AG10803 (cell line): ENCODE results near the gene PRND.
"Not testable (repeated sequence)": the region's sequence is repeated elsewhere in the genome, so short reads cannot be mapped to it uniquely, and the experiment has no call there.

ENCODE experiments used
- DNase-seq: peaks from one replicate; pipeline ENCODE4 v3.0.0; 2010; ENCODE audit warnings: low read depth
- H3K4me3 ChIP-seq: 2 replicates; pipeline ENCODE4 v1.5.1; 2011; ENCODE audit warnings: mild to moderate bottlenecking, low read length, control low read depth
- TF ChIP-seq, protein P1 (sequence below): conservative IDR thresholded peaks from 2 replicates; pipeline ENCODE4 v1.5.1; 2011; ENCODE audit warnings: mild to moderate bottlenecking, low read length, control low read depth, inconsistent platforms

The PRND gene

DNA sequence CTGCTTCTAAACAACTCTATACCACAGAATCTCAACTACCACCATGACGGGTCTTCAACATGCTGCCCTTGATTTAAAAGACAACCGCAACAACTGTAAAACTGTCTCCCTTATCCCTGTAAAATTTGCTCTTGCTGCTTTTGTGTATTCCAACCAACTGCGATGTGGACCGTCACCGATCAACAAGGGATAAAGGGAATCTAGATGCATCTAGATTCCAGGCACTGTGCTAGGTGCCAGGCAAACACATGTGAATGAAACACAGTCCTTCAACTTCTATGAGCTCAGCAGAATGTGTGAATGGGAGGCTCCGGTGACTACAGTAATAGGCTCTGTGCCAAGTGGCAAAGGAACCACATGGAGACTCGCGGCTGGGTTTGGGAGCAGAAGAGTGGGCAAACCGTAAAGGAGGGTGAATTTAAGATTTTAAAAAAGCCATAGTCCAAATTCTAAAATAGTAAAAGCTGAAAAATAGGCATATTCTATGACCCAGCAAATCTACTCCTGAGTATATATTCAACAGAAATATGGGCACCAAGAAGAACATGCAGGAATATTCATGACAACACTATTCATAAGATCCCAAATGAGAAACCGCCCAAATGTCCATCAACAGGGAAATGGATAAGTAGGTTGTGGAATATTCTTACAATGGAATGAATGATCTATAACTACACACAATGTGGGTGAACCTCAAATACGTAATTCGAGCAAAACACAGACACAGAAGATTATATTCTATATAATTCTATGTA is 3.7 kb upstream of the PRND start:
- no peak for DNase-seq
- TF ChIP-seq, protein P1, sequence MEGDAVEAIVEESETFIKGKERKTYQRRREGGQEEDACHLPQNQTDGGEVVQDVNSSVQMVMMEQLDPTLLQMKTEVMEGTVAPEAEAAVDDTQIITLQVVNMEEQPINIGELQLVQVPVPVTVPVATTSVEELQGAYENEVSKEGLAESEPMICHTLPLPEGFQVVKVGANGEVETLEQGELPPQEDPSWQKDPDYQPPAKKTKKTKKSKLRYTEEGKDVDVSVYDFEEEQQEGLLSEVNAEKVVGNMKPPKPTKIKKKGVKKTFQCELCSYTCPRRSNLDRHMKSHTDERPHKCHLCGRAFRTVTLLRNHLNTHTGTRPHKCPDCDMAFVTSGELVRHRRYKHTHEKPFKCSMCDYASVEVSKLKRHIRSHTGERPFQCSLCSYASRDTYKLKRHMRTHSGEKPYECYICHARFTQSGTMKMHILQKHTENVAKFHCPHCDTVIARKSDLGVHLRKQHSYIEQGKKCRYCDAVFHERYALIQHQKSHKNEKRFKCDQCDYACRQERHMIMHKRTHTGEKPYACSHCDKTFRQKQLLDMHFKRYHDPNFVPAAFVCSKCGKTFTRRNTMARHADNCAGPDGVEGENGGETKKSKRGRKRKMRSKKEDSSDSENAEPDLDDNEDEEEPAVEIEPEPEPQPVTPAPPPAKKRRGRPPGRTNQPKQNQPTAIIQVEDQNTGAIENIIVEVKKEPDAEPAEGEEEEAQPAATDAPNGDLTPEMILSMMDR: no peak

DNA sequence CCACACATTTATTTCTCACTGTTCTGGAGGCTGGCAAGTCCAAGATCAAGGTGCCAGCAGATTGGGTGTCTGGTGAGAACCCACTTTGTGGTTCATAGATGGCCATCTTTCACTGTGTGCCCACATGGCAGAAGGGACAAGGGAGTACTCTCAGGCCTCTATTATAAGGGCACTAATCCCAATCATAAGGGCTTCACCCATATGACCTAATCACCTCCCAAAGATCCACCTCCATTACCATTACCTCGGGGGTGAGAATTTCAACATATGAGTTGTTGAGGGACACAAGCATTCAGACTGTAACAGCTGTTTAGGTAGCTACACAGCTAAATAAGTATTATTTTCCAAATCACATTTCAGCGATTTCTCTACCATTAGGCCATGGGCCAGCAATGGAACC is 2.5 kb upstream of the PRND start:
- H3K4me3 ChIP-seq: no peak overlapping the region
- DNase-seq: no peak
- TF ChIP-seq, protein P1: no peak

More for the DNA sequence above, 3.7 kb upstream of the PRND start:
- no peak overlapping the region for H3K4me3 ChIP-seq

DNA sequence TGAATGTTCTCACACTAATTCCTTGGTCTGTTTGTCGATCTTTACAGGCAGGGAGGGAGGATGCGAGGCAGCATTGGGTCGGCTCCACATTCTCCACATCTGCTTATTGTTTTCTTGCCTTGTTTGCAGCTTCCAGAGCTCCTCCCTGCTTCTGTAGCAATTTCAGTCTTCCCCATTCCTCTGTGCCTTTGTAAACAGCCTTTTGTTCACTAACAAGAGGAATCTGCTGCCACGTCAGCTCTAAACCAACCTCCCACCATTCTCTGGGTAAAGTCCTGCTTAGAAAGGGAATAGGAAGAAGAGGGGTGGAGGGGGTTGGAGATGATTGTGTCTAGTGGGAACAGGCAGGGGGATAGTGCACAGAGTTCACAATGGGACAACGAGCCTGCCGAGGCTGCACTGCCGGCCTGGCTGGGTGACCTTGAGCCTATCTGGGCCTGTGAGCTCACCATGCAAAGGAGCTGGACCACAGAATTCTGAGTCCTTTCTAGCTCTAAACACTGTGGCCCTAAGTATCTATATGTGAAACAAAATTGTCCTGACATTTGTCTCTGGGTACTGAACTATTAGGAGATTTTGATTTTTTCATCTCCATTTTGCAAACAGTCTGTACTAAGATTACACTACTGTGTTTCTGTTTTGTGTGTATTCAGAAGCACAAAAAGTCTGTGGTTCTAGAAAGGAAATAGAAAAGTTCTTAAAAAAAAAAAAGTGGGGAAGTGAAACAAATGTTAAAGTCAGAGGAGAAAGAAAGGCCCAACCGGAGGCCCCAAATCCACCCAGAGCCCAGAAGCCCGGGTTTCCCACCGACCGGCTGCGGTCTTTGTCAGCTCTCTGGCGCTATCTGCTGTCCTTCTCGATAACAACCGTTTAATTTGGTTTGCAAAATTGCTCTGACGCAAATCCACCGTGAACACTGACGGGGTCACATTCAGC is 1.4 kb upstream of the PRND start:
- peak; percentile 94 for DNase-seq
- peak overlapping the region; percentile 3 for H3K4me3 ChIP-seq
- TF ChIP-seq, protein P1: peak; percentile 79

DNA sequence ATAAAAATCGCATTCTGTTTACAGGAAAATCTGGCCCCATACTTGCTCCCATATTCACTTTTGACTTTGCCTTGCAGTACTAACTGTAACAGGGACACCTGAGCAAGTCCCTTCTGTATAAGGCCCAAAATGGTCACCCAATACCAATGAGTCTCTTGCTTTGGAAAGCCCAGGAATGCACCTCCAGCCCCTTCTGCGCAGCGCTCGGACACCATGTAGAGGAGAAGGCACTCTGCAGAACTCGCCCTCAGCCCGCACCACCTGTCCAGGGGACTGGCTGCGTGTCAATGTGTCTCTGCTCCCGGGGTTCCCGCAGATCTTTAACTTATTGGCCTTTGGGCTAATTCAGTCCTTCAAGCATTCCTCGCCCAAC is 746 bp upstream of the PRND start:
- no peak for DNase-seq
- no peak overlapping the region for H3K4me3 ChIP-seq
- TF ChIP-seq, protein P1: no peak

DNA sequence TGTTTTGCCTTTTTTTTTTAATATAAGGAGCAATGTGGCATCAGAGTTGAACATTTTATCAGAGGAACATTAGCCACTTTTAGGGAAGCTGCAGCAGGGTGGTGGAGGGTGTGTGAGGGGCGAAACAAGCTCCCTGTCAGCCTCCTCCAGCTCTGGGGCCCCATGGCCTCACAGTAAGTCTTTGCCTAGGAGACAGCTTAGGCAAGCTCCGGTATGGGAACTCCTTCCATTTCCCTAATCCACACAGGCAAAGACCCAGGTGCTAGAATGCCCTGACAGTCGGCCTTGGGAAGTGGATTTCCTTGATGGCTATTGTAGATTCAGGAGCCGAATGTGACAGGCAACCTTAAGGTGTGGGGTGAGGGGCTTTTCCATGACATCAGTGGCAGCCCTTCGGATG is 862 bp downstream of the PRND start:
- TF ChIP-seq, protein P1: no peak
- no peak overlapping the region for H3K4me3 ChIP-seq
- DNase-seq: no peak

DNA sequence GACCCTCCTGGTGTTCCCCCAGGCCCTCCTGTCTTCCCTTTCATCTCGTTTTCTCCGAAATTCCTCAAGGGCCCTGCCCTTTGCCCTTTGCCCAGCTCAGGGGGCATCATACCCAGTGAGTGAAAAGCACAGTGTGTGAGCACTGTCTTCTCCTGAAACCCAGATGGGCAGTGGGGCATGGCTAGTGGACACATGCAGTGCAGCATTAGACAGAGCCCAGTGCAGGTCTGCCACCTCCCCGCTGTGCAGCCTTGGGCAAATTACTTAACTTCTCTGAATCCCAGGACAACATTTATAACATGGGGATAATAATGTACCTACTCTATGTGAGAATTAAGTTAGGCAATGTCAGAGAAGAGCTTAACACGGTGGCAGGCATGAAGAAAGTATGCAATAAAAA is 1.3 kb downstream of the PRND start:
- TF ChIP-seq, protein P1: no peak
- H3K4me3 ChIP-seq: no peak overlapping the region
- no peak for DNase-seq

DNA sequence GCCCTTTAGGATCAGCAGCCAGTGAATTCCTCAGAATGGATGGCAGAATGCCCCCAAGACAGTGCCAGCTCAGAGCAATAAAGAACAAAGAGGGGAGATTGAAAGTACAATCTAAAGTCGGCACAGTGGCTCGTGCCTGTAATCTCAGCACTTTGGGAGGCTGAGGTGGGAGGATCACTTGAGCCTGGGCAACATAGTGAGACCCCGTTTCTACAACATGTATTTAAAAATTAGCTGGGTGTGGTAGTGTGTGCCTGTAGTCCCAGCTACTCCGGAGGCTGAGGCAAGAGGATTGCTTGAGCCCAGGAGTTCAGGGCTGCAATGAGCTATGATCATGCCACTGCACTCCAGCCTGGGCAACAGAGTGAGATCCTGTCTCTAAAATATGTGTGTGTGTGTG is 1.8 kb downstream of the PRND start:
- DNase-seq, H3K4me3 ChIP-seq: not testable (repeated sequence)
